HG03575 (cell line): ENCODE results near the gene SPRN.
"Not testable (repeated sequence)": the region's sequence is repeated elsewhere in the genome, so short reads cannot be mapped to it uniquely, and the experiment has no call there.

ENCODE experiments used
- ATAC-seq: cut with Tn5 transposase; IDR thresholded peaks from one replicate; pipeline ENCODE4 v1.9.1; 2021; ENCODE audit not compliant: unreplicated experiment, insufficient number of reproducible peaks, low FRiP score; ENCODE audit errors: extremely low read depth

SPRN gene

DNA sequence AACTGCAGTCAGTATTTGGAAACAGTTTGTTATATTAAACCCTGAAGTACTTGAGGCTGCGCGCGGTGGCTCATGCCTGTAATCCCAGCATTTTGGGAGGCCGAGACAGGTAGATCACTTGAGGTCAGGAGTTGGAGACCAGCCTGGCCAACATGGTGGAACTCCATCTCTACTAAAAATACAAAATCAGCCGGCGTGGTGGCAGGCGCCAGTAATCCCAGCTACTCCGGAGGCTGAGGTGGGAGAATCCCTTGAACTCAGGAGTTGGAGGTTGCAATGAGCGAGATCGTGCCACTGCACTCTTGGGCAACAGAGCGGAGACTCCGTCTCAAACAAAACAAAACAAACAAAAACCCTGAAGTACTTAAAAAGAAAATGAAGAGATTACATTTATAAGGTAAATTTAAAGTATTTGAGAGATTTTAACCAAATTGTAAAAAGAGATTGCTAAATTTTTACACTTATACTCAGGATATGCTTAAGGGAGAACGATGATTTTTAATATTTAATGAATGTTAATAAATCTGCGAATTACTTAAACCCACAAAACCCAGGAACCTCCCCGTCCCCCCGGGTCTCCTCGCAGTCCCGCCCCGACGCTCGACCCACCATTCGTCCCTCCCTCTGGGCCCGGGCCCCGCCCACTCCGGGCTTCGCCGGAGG, 30.9 kb downstream of the SPRN start:
- ATAC-seq, result no peak

DNA sequence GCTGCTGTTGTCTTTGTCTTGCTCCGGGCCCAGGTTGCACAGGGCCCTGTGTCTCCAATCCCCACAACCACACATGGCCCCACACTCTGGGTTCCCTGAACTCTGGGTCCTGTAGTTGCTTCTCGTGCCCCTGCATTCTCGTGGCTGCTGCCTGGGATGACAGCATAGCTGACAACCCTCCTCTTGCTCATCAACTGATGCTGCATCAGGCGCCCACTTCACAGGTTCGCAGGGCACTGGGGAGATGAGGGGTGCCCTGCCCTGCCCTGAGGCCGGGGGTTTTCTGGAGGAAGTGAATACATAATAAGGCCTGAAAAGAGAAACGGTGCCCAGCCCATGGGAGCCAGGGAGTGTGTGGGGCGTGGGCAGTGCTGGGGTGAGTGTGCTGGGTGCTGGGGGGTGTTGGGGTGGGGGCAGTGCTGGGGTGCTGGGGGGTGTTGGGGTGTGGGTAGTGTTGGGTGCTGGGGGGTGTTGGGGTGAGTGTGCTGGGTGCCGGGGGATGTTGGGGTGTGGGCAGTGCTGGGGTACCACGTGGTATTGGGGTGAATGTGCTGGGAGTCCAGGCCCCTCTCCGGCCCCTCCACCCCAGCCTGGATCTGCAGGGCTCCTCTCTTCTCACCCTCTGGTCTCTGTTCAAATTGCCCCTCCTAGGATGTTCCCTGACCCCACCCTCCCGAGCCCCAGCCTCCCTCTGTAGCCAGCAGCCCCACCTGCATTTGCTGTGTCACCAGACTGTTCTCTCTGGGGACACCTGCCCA, 32.5 kb downstream of the SPRN start:
- ATAC-seq, result no peak

DNA sequence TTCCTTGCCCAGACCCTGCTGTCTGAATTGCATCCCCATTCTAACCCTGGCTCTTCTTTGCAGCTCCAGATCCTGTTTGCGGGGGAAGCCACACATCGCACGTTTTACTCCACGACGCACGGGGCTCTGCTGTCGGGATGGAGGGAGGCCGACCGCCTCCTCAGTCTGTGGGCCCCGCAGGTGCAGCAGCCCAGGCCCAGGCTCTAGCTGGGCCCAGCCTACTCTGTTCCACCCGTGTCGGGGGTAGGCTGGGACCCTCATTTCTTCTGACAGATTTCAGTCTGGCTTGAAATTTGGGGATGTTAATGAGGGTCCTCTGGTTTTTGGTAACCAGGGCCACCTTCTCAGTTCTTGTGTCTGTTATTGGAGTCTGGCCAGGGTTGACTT, 33.2 kb downstream of the SPRN start:
- ATAC-seq, result no peak

DNA sequence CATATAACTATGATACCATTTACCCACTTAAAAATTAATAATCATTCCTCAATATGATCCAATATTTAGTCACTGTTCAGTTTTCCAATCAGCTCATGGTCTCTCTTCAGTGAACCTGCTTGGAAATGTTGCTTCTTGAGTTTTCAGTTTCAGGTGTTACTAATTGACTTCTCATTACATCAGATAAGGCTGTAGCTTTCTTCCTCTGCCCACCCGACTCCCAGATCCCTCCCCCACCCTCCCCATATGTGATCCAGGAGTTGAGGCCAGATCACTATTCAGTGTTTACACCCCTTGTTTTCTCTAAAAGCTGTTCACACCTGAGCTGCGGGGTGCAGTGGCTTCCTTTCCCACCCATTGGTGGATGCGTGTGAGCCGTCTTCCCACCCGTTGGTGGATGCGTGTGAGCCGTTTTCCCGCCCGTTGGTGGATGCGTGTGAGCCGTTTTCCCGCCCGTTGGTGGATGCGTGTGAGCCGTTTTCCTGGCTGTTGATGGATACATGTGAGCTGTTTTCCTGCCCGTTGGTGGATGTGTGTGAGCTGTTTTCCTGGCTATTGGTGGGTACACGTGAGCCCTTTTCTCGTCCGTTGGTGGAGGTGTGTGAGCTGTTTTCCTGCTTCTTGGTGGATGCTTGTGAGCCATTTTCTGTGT, 33.7 kb downstream of the SPRN start:
- ATAC-seq, result no peak

DNA sequence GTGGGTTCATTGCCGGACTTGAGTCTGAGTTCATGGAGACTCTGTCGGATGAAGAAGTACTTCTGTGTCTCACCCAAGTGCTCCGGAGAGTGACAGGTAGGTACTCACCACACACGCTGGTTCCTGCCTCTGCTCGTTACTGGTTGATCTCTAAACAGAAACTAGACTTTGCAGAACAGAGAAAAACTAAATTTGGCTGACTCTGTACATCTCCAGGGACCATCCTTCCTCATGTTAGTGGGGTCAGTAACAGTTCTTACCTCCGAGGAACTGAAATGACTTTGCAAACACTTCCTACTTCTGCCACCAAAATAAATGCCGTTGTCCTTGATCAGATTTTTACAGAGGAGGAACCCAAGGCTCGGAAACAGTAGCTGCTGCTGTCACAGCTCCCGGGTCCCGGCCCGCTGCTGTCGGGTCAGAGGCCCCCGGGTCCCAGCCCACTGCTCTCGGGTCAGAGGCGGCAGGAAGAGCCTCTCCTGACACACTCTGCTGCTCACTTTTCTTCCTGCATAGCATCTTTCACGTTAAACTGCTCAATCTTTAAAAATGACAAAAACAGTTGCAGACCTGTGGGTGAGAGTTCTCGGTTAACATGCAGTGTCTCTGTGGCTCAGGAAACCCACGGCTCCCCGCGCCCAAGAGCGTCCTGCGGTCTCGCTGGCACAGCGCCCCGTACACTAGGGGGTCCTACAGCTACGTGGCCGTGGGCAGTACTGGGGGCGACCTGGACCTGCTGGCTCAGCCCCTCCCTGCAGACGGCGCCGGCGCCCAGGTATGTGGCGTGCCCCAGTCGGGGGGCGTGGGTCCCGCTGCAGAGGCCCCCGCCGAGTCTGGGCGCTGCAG, 35.2 kb downstream of the SPRN start:
- peak; percentile 71 for ATAC-seq

DNA sequence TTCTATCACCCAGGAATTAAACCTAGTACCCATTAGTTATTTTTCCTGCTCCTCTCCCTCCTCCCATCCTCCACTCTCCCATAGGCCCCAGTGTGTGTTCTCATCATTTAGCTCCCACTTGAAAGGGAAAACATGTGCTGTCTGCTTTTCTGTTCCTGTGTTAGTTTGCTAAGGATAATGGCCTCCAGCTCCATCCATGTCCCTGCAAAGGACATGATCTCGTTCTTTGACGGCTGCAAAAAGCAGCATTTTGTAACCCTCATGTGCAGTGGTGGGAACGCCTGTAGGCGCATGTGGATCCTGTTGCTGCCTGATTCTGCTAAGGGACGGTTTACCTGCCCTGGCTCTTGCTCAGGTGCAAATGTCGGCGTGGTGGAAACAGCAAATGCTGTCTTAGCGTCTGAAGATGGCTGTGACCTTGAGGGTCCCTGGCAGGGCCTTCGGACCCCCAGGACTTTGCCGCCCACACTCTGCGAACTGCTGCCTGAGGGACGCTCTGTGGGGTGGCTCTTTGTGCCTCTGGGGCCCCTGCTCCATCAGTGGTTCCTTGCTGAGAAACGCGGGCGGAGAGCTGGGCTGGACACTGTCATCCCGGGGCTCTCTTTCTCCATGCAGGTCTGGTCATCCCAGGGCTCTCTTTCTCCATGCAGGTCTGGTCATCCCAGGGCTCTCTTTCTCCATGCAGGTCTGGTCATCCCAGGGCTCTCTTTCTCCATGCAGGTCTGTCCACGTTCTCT, 36.0 kb downstream of the SPRN start:
- no peak for ATAC-seq

DNA sequence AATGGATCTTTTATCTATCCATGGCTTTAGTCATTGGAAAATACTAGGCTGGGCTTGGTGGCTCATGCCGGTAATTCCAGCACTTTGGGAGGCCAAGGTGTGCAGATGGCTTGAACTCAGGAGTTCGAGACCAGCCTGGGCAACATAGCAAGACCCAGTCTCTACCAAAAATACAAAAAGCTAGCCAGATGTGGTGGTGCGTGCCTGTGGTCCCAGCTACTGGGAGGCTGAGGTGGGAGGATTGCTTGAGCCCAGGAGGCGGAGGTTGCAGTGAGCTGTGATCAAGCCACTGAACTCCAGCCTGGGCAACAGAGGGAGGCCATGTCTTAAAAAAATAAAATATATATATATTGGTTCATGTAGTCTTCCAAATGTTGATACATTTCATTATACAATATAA, 37.5 kb downstream of the SPRN start:
- ATAC-seq, result not testable (repeated sequence)

DNA sequence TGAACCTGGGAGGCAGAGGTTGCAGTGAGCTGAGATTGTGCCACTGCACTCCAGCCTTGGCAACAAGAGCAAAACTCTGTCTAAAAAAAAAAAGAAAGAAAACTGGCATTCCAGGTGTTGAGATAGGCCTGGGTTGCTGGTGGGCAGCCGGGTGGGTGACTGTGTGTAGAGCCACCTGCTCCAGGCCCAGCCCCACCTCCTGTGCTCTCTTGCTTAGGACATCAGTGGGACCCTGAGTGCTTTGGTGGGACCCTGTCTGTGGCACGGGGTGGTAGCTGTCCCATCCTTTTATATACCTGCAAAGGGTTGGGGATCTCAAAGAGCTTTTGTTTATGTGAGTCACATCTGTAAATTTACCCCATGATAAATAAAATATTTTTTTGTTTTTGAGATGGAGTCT, 39.2 kb downstream of the SPRN start:
- ATAC-seq, result no peak

DNA sequence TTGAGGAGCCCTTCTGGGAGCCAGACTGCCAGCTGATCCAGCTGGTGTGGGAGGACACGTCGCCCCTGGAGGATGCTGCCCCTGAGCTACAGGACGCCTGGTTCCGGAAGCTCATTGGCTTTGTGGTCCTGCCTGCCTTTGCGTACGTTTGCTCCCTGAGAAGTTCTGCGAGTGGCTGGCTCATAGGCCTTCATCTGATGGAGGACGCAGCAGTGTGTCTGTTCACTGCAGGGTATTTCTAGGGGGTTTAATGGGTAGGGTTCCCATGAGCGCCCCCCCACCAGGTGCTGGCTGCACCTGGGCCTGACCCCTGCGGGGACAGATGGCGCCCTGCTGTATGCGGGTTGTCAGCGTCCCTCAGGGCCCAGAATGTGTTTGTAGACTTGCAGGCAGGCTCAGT, 40.4 kb downstream of the SPRN start:
- no peak for ATAC-seq

DNA sequence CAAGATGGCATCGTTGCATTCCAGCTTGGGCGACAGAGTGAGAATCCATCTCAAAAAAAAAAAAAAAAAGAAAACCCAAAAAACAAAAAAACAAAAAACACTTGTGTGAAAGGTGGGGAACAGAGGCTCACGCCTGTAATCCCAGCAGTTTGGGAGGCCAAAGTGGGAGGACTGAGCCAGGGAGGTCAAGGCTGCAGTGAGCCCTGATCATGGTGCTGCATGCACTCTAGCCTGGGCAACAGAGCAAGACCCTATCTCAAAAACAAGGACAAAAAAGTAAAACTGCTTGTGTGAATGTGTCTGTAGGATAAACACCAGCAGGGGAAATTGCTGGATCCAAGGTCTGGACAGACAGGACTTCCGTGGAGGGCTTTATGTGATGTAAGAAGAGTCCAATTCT, 40.9 kb downstream of the SPRN start:
- ATAC-seq, result no peak

DNA sequence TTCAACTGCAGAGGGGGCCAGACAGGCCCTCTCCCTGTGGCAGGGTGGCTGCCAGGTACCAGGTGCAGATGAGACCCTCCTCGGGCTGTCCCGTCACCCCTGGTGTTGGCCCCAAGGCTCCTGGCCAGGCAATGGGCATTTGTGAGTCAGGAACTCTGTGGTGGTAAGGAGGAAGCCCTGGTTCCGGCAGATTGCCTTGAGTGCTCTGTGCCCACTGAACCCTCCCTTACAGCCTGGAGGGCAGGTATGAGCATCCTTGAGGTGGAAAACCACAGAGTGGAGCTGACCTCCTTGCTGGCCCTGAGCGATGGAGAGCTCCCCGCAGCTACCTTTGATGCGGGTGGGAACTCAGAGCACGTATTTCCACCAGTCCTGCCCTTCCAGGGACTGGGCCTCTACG, 43.4 kb downstream of the SPRN start:
- no peak for ATAC-seq

DNA sequence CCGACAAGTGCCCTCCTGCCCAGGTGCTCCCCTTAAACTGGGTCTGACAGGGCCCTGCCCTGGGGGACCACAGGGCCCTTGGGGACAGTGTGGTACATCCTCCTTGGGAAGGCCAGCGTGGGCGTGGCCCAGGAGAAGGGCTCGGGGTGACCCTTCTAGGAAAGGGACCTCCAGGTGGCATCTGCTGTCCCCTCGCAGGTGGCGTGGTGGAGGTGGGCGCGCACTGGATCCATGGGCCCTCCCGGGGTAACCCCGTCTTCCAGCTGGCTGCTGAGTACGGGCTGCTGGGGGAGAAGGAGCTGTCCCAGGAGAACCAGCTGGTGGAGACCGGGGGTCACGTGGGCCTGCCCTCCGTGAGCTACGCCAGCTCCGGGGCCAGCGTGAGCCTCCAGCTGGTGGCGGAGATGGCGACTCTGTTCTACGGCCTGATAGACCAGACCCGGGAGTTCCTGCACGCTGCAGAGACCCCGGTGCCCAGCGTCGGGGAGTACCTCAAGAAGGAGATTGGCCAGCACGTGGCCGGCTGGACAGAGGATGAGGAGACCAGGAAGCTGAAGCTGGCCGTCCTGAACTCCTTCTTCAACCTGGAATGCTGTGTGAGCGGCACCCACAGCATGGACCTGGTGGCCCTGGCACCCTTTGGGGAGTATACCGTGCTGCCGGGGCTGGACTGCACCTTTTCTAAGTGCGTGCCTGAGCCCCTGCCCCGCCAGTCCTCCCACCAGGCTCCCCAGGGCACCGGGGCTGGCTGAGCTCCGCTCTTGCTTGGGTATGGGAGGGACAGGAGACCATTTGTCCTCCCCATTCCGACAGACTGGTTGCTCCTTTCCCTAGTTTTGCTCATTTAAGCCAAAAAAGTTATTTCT, 44.4 kb downstream of the SPRN start:
- ATAC-seq, result no peak

DNA sequence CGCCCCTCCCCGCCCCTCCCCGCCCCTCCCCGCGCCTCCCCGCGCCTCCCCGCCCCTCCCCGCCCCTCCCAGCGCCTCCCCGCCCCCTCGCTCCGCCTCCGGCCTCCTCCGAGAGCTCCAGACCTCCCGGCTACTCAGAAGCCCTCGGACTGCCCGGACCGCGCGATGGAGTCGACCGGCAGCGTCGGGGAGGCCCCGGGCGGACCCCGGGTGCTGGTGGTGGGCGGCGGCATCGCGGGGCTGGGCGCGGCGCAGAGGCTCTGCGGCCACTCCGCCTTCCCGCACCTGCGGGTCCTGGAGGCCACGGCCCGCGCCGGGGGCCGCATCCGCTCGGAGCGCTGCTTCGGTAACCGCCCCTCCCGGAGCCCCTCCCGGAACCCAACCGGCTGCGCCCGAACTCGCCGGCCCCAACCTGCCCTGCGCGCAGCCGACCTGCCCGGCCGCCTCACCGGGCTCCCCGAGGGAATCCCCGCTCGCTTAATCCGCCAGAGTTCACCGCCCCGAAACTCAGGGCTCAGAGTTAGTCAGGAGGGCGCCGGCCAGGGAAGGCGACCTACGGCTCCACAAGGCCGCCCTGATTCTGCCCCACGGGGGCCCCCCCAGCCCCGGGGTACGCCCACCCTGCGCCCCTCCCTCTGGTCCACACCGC, 45.1 kb downstream of the SPRN start, which contains the start of gene PAOX:
TSS of gene PAOX (plus strand) at position 111 of the 649 bp plus-strand sequence. CDS start at position 166, 55 bp downstream.
- no peak for ATAC-seq

DNA sequence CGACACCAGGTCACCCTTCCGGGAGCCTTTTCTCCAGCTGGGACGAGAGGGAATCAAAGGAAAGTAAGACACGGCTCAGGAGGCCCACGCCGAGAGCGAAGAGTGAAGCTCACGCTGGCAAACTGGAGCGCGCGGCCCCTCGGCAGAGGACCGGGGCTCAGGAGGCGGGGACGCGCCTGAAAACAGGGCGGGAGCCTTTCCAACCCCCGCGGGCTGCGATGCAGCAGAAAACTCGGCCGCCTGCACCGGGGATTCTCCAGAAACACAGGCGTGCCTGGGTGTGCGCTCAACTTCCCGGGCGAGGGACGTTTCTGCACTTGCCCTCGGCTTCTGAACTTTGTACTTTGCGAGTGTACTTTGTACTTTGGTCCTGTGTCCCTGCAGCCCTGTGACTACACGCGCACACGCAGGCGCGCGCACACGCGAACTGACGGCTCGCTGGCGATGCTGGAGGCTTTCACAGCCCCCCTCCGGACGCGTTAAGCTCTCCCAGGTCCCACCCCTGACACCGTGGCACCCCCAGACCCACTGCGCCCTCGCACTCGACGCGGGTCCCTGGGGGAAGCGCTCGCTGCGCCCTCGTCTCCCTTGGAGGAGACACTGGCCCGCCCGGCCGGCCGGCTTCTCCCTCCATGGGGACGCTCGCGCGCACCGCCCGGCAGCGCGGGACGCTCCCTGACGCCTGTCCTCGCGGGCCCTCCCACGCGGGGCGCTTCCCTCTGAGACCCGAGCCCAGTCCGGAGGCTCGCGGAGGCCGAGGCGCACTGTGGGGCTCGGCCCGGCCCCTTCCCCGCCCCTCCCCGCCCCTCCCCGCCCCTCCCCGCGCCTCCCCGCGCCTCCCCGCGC, 46.0 kb downstream of the SPRN start:
- ATAC-seq, result no peak

DNA sequence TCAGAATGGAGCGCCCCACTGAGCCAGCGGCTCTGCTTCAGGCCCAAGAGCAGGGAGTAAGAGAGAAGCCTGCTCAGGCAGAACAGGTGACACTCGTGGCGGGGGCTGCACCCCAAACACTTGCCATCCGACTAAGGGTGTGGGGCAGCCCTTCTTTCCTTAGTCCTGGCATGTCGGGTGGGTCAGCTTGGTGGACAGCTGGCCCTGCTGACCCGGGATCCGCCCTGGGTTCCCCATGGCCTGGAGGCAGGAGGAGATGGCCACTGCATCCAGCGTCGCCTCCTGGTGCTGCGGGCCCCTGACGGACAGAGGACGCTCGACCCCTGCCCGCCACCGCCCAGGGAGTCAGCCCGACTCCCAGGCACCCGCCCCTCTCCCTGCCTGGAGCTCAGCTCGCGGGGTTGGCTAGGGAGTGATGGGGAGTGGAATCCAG, 46.6 kb downstream of the SPRN start:
- no peak for ATAC-seq

DNA sequence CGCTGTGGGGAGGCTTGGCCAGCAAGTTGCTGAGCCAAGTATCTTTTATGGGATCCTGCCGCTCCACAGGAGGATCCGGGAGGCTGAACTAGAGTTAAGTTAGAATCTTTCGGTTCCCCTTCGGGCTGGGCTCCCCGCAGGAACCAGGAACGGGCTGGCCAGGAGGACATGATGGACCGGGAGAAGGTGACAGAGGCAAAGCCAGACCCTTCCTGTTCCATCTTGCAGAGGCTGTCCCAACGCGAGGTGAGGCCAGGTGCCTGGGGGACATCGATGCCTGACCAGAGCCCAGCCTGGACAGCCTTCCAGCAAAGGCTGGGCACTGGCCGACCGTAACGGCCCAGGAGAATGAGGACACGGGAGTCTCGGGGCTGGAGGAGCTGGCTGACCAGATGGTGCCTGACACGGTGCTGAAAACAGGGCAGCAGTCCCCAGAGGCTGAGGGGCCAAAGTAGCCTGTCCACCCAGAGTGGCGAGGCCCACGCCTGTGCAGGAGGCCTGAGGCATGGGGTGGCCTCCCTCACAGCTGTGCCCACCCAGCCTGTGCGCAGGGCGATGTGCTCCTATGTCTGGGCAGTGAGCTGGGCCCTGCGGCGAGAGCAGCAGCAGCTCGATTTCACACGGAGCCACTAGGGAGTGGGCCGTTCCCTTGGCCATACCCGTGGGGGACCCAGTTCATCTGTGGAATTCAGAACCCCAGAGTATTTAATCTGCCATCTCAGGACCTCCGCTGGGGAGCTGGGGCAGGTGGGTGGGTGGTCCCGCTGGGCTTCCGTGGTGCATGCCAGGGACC, 47.2 kb downstream of the SPRN start:
- no peak for ATAC-seq
